Ishikawa (cell line): Measurements from ENCODE around the gene NOD2.

Source experiments
- CREB1 ChIP-seq: IDR thresholded peaks from 2 replicates; pipeline ENCODE4 v1.6.1; 2012; ENCODE audit warnings: low read depth
- EP300 ChIP-seq: IDR thresholded peaks from 2 replicates; pipeline ENCODE4 v1.6.1; 2012; ENCODE audit warnings: borderline replicate concordance
- FOXM1 ChIP-seq: IDR thresholded peaks from 2 replicates; pipeline ENCODE4 v1.6.1; 2012; ENCODE audit warnings: low read depth, borderline replicate concordance
- MAX ChIP-seq: IDR thresholded peaks from 2 replicates; pipeline ENCODE4 v1.6.1; 2012
- NFIC ChIP-seq: IDR thresholded peaks from 2 replicates; pipeline ENCODE4 v1.6.1; 2012
- RAD21 ChIP-seq: IDR thresholded peaks from 2 replicates; pipeline ENCODE4 v1.6.1; 2012; ENCODE audit warnings: low read depth
- TAF1 ChIP-seq: IDR thresholded peaks from 2 replicates; pipeline ENCODE4 v1.6.1; 2012; ENCODE audit warnings: low read depth, mild to moderate bottlenecking
- TCF12 ChIP-seq: IDR thresholded peaks from 2 replicates; pipeline ENCODE4 v1.6.1; 2012; ENCODE audit warnings: low read depth
- YY1 ChIP-seq: IDR thresholded peaks from 2 replicates; pipeline ENCODE4 v1.6.1; 2012; ENCODE audit warnings: low read depth
- ZBTB7A ChIP-seq: IDR thresholded peaks from 2 replicates; pipeline ENCODE4 v1.6.1; 2012; ENCODE audit warnings: low read depth
- TF ChIP-seq, protein P1 (sequence below): IDR thresholded peaks from 2 replicates; pipeline ENCODE4 v1.6.1; 2012
- TF ChIP-seq, protein P2 (sequence below): IDR thresholded peaks from 2 replicates; pipeline ENCODE4 v1.6.1; 2012; ENCODE audit warnings: low read depth, mild to moderate bottlenecking

- TF ChIP-seq TCF12 (no peak), TAF1 (no peak), RAD21 (no peak), EP300 (no peak), FOXM1 (no peak), MAX (no peak), ZBTB7A (no peak), YY1 (no peak), NFIC (no peak), CREB1 (no peak)
- TF ChIP-seq, protein P1, sequence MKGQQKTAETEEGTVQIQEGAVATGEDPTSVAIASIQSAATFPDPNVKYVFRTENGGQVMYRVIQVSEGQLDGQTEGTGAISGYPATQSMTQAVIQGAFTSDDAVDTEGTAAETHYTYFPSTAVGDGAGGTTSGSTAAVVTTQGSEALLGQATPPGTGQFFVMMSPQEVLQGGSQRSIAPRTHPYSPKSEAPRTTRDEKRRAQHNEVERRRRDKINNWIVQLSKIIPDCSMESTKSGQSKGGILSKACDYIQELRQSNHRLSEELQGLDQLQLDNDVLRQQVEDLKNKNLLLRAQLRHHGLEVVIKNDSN = no peak
- TF ChIP-seq, protein P2, sequence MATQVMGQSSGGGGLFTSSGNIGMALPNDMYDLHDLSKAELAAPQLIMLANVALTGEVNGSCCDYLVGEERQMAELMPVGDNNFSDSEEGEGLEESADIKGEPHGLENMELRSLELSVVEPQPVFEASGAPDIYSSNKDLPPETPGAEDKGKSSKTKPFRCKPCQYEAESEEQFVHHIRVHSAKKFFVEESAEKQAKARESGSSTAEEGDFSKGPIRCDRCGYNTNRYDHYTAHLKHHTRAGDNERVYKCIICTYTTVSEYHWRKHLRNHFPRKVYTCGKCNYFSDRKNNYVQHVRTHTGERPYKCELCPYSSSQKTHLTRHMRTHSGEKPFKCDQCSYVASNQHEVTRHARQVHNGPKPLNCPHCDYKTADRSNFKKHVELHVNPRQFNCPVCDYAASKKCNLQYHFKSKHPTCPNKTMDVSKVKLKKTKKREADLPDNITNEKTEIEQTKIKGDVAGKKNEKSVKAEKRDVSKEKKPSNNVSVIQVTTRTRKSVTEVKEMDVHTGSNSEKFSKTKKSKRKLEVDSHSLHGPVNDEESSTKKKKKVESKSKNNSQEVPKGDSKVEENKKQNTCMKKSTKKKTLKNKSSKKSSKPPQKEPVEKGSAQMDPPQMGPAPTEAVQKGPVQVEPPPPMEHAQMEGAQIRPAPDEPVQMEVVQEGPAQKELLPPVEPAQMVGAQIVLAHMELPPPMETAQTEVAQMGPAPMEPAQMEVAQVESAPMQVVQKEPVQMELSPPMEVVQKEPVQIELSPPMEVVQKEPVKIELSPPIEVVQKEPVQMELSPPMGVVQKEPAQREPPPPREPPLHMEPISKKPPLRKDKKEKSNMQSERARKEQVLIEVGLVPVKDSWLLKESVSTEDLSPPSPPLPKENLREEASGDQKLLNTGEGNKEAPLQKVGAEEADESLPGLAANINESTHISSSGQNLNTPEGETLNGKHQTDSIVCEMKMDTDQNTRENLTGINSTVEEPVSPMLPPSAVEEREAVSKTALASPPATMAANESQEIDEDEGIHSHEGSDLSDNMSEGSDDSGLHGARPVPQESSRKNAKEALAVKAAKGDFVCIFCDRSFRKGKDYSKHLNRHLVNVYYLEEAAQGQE = no peak
These were observed 4.7 kb downstream of the NOD2 start for GRCh38 chr16:50697881-50698767.
